Measurements from ENCODE around the gene EHHADH.

GRCh38 chr3:185264849-185265553 lies 11.2 kb upstream of the EHHADH start:
- TF ChIP-seq CTCF (IDR thresholded peaks at IDR 0.05) (no peak), POLR2A (IDR thresholded peaks at IDR 0.05) (no peak)

Measured in uterus (tissue), 2 donors.